PC-9 (cell line): ENCODE data around the gene ERBB4. TPM values are rescaled to one million over a fixed set of nuclear protein-coding genes. Genes with fewer than 3 reads are reported as not detected.

Experiments used
- BruUV-seq: library from RNA; stranded (reverse); fragments of 400-500 nt; replicated peaks from 2 replicates; lab custom pipeline; 2021; lab: Mats Ljungman, UMichigan
- CTCF ChIA-PET: fragments of 300-600 bp; sonication (Branson Sonifier 250); formaldehyde crosslinking; loops from one replicate; lab custom pipeline; 2022; ENCODE audit warnings: antibody characterized with exemption; lab: Charles Lee
- POLR2A ChIA-PET: fragments of 300-600 bp; sonication (Branson Sonifier 250); formaldehyde crosslinking; loops from one replicate; lab custom pipeline; 2022; ENCODE audit warnings: antibody characterized with exemption; ENCODE audit not compliant: unreplicated experiment; lab: Charles Lee
- DNase-seq, 2 experiments: peaks; one replicate each; pipeline versions ENCODE4 v3.0.0 to v3.0.0-alpha.2; 2015 to 2022; ENCODE audit warnings: mixed read lengths in 1 of 2
- H2AFZ ChIP-seq: fragments of 200-600 bp; sonication (generic); 2 replicates; pipeline ENCODE4 v1.8.1; 2017; ENCODE audit warnings: antibody characterized with exemption
- H3F3A ChIP-seq: fragments of 200-600 bp; sonication (generic); 2 replicates; pipeline ENCODE4 v1.8.1; 2017; ENCODE audit warnings: antibody characterized with exemption, mild to moderate bottlenecking, low read depth; ENCODE audit not compliant: insufficient read depth
- H3K27ac ChIP-seq: fragments of 200-600 bp; sonication (generic); 2 replicates; pipeline ENCODE4 v1.6.1; 2016; ENCODE audit warnings: mixed run types
- H3K27me3 ChIP-seq: fragments of 200-600 bp; sonication (generic); 2 replicates; pipeline ENCODE4 v1.6.1; 2016; ENCODE audit warnings: low read depth, mixed run types; ENCODE audit not compliant: insufficient read depth
- H3K36me3 ChIP-seq: fragments of 200-600 bp; sonication (generic); 2 replicates; pipeline ENCODE4 v1.6.1; 2016; ENCODE audit warnings: low read depth, mixed run types
- H3K4me1 ChIP-seq: fragments of 200-600 bp; sonication (generic); replicated peaks from 2 replicates; pipeline ENCODE4 v1.6.1; 2016; ENCODE audit warnings: mixed run types; ENCODE audit not compliant: insufficient read depth
- H3K4me2 ChIP-seq: fragments of 200-600 bp; sonication (generic); 2 replicates; pipeline ENCODE4 v1.6.1; 2017; ENCODE audit warnings: mixed run types
- H3K4me3 ChIP-seq: fragments of 200-600 bp; sonication (generic); 2 replicates; pipeline ENCODE4 v1.6.1; 2016; ENCODE audit warnings: mixed run types
- H3K79me2 ChIP-seq: fragments of 200-600 bp; sonication (generic); 2 replicates; pipeline ENCODE4 v1.6.1; 2017; ENCODE audit warnings: low read depth, mixed run types
- H3K9me2 ChIP-seq: fragments of 200-600 bp; sonication (generic); 2 replicates; pipeline ENCODE4 v1.8.1; 2017; ENCODE audit warnings: mild to moderate bottlenecking; ENCODE audit not compliant: insufficient read depth
- H3K9me3 ChIP-seq: fragments of 200-600 bp; sonication (generic); 2 replicates; pipeline ENCODE4 v1.8.1; 2016; ENCODE audit warnings: low read depth; ENCODE audit not compliant: insufficient read depth
- H4K20me1 ChIP-seq: fragments of 200-600 bp; sonication (generic); 2 replicates; pipeline ENCODE4 v1.8.1; 2017; ENCODE audit not compliant: insufficient read depth
- CTCF ChIP-seq: fragments of 200-600 bp; sonication (generic); conservative IDR thresholded peaks from 2 replicates; pipeline ENCODE4 v1.6.1; 2017; ENCODE audit warnings: mixed run types, antibody characterized with exemption, mild to moderate bottlenecking, moderate library complexity
- EZH2 ChIP-seq: fragments of 200-600 bp; sonication (generic); IDR thresholded peaks from 2 replicates; pipeline ENCODE4 v1.8.0; 2017; ENCODE audit warnings: antibody characterized with exemption, low read depth
- intact Hi-C: fragments of 100-400 bp; cut with micrococcal nuclease; formaldehyde crosslinking; loops from one replicate; pipeline ENCODE4 v1.10.0; 2022; ENCODE audit not compliant: unreplicated experiment
- total RNA-seq: library from RNA; stranded (reverse); gene quantifications from 2 replicates; pipeline ENCODE4 v1.2.3, GENCODE V29; 2021

The ERBB4 gene
- total RNA-seq, 1 experiment from 2014 or later = not detected

DNA sequence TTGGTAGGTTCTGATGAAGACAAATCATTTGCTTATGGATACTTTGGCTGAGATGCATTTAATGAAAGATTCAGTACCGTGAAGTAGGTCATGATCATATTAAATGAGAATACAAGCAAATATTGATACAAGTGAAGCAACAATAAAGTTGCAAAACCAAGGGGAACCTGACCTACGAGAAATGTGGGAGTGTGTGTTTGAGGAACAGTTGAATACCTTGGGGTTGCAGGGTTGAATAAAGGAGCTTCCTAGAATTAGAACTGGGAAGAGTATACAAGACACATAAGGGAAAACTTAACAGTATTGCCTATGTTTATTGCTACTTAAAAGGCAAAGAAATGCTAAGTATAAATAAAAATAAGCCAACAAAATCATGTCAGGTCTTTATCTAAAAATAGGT, 702.9 kb downstream of the ERBB4 start:
- Histone ChIP-seq H3K9me3 (no peaks in the 10 kb centered on the region), H3K79me2 (no peaks in the 10 kb centered on the region), H2AFZ (no peak overlapping the region), H3K36me3 (no peaks in the 10 kb centered on the region), H3K4me2 (no peak overlapping the region), H3K9me2 (no peaks in the 10 kb centered on the region), H3K4me1 (no peaks in the 10 kb centered on the region), H3K4me3 (no peak overlapping the region), H3K27ac (no peak overlapping the region), H3K27me3 (no peaks in the 10 kb centered on the region), H3F3A (no peaks in the 10 kb centered on the region), H4K20me1 (no peaks in the 10 kb centered on the region)
- CTCF ChIA-PET = no interaction called here
- POLR2A ChIA-PET = no interaction called here
- intact Hi-C loops = no loop called here
- no peak for DNase-seq
- BruUV-seq = no TSS peak
- TF ChIP-seq CTCF = no peak

DNA sequence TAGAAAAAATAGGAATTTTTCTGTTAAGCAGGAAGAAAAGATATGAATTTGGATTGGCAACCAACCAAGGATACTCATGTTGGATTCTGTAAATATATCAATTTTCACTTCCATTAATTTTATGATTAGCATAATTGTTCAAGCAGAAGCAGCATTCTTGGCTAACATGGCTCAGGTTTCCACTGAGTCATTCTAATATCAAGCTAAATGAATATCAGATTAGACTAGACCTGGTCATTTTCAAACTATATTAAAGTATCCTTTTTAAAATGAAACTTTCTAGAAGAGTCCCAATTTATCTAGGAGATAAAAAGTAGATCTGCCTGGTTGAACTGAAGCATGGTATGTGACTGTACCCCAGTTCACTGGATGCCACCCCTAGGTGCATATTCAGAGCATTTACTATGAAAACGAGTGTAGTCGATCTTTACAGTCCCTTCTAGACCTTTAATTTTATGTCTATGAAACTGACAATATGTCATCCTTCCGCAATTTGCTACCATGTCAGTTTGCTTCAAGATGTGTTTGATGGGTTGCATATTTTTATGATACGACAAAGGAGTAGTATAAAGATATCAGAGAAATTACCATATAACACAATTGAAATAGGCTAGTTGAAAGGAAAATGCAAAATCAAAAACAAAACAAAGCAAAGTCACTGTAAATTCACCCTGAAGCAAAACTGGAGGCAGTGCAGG, 704.9 kb downstream of the ERBB4 start:
- H3K27ac ChIP-seq = no peak overlapping the region
- H3K27me3 ChIP-seq = no peaks in the 10 kb centered on the region
- ChIA-PET CTCF (no interaction called here), POLR2A (no interaction called here)
- no peaks in the 10 kb centered on the region for H4K20me1 ChIP-seq
- intact Hi-C loops = no loop called here
- H3K36me3 ChIP-seq = no peaks in the 10 kb centered on the region
- no peaks in the 10 kb centered on the region for H3K4me1 ChIP-seq
- no peaks in the 10 kb centered on the region for H3K9me3 ChIP-seq
- H2AFZ ChIP-seq = no peak overlapping the region
- H3F3A ChIP-seq = no peaks in the 10 kb centered on the region
- BruUV-seq = no TSS peak
- H3K9me2 ChIP-seq = no peaks in the 10 kb centered on the region
- no peak for TF ChIP-seq CTCF
- no peak for TF ChIP-seq EZH2
- DNase-seq = no peak
- no peak overlapping the region for H3K4me2 ChIP-seq
- no peak overlapping the region for H3K4me3 ChIP-seq
- H3K79me2 ChIP-seq = no peaks in the 10 kb centered on the region

- Histone ChIP-seq H3K9me2 (no peaks in the 10 kb centered on the region), H3K4me3 (no peak overlapping the region), H3K79me2 (no peaks in the 10 kb centered on the region), H3K9me3 (no peaks in the 10 kb centered on the region), H4K20me1 (no peaks in the 10 kb centered on the region), H3K4me1 (no peaks in the 10 kb centered on the region), H3K36me3 (no peaks in the 10 kb centered on the region), H3F3A (no peaks in the 10 kb centered on the region), H3K27ac (no peak overlapping the region), H3K4me2 (no peak overlapping the region), H3K27me3 (no peaks in the 10 kb centered on the region), H2AFZ (no peak overlapping the region)
- TF ChIP-seq CTCF = no peak
- no peak for TF ChIP-seq EZH2
- intact Hi-C loops = no loop called here
- DNase-seq = no peak
- ChIA-PET CTCF (no interaction called here), POLR2A (no interaction called here)
- no TSS peak for BruUV-seq
These were observed 708.9 kb downstream of the ERBB4 start for GRCh38 chr2:211829725-211830124.
